Right cardiac atrium (tissue), 5 donors: Measurements from ENCODE around the gene COL4A2. TPM values are rescaled to one million over a fixed set of nuclear protein-coding genes. Genes with fewer than 3 reads are reported as not detected.
A peak's percentile ranks its signal among the peaks of the same experiment; 100 is the strongest.

Source experiments
- ATAC-seq, 2 donors: fragments of 200-7000 bp; cut with Tn5 transposase; one replicate each; pipeline versions ENCODE4 v1.8.0 to v1.9.1; 2020; ENCODE audit warnings: moderate library complexity in 2 of 2, mild to moderate bottlenecking in 1 of 2
- DNase-seq, 3 donors: peaks; one replicate each; pipeline ENCODE4 v3.0.0-alpha.2; 2020
- H3K27ac ChIP-seq: one replicate; pipeline ENCODE4 v1.5.1; 2013; ENCODE audit warnings: mild to moderate bottlenecking, low read length, control low read depth, moderate library complexity
- H3K27me3 ChIP-seq: one replicate; pipeline ENCODE4 v1.6.1; 2013; ENCODE audit not compliant: control insufficient read depth, insufficient read depth
- H3K4me1 ChIP-seq: one replicate; pipeline ENCODE4 v1.6.1; 2013; ENCODE audit warnings: low read length; ENCODE audit not compliant: control insufficient read depth, insufficient read depth
- H3K4me3 ChIP-seq: one replicate; pipeline ENCODE4 v1.5.1; 2013; ENCODE audit warnings: low read length, control low read depth
- H3K9me3 ChIP-seq: one replicate; pipeline ENCODE4 v1.6.1; 2013; ENCODE audit warnings: low read length; ENCODE audit not compliant: control insufficient read depth
- WGBS: extraction: QIAGEN DNeasy Blood & Tissue Kit; methylation state at CpG from one replicate; pipeline ENCODE4 v1.1.7; 2013; 5-methylcytosine and 5-hydroxymethylcytosine counted together
- intact Hi-C, 4 donors: fragments of 100-400 bp; cut with DNase I; formaldehyde crosslinking; loops; one replicate each; pipeline versions ENCODE4 v1.11.0 to v1.14.0; 2022 to 2023
- polyA plus RNA-seq: library from polyadenylated mRNA; stranded (reverse); fragments of 200-250 nt; gene quantifications from one replicate; pipeline ENCODE4 v1.2.3, GENCODE V29; 2013
- total RNA-seq, 4 donors: library from RNA; stranded (reverse); fragmentation: NEBNext Ultra II Directional; extraction: Animal tissue kit (Norgen Biotek cat#: 25700); gene quantifications; one replicate each; pipeline ENCODE4 v1.2.1, GENCODE V29; 2021
- donor health status: healthy with polysubstance abuse.
- donor health status: DM: no; HTN: yes; CAD: no.
- donor health status: DM: no; HTN: no; CAD: no.
- donor health status: DM: no; HTN: yes; CAD: no; lungs with severe emphysema.
- donor health status: DM: yes; HTN: yes; CAD: no.

Gene COL4A2
- total and polyA plus RNA-seq, 5 donors: 84.7 to 268 (median 103) TPM

- ATAC-seq: no peak
- Histone ChIP-seq H3K27me3 (no peaks in the 10 kb centered on the region), H3K9me3 (no peaks in the 10 kb centered on the region), H3K4me1 (no peaks in the 10 kb centered on the region), H3K27ac (no peak overlapping the region), H3K4me3 (no peak overlapping the region)
- intact Hi-C loops: loop anchor here in 1 of 4 donors (10.0 kb wide), 1 partner anchor 94 kb away; the partner anchor contains the start of gene RAB20
- WGBS: 62% methylated on average over 14 of the region's 14 CpGs
- DNase-seq: no peak
Observed at GRCh38 chr13:110470272-110471009, 163.4 kb downstream of the COL4A2 start.

GRCh38 chr13:110471156-110471832, 164.2 kb downstream of the COL4A2 start:
- DNase-seq (no peak), ATAC-seq (no peak)
- H3K4me1 ChIP-seq: no peaks in the 10 kb centered on the region
- 66% methylated on average over 14 of the region's 14 CpGs for WGBS
- no peak overlapping the region for H3K4me3 ChIP-seq
- no peaks in the 10 kb centered on the region for H3K27me3 ChIP-seq
- intact Hi-C loops: loop anchor here in 1 of 4 donors (10.0 kb wide), 1 partner anchor 94 kb away; the partner anchor contains the start of gene RAB20
- no peaks in the 10 kb centered on the region for H3K9me3 ChIP-seq
- no peak overlapping the region for H3K27ac ChIP-seq

GRCh38 chr13:110471833-110472162, 164.7 kb downstream of the COL4A2 start:
- 42% methylated on average over 6 of the region's 7 CpGs for WGBS
- intact Hi-C loops: loop anchor here in 1 of 4 donors (10.0 kb wide), 1 partner anchor 93 kb away; the partner anchor contains the start of gene RAB20
- H3K27ac ChIP-seq: no peak overlapping the region

GRCh38 chr13:110472904-110473563, 165.9 kb downstream of the COL4A2 start:
- DNase-seq: no peak
- intact Hi-C loops: loop anchor here in 1 of 4 donors (10.0 kb wide), 1 partner anchor 92 kb away; the partner anchor contains the start of gene RAB20
- Histone ChIP-seq H3K27me3 (no peaks in the 10 kb centered on the region), H3K4me3 (no peak overlapping the region), H3K9me3 (no peaks in the 10 kb centered on the region), H3K27ac (no peak overlapping the region), H3K4me1 (no peaks in the 10 kb centered on the region)
- WGBS: 94% methylated on average over 14 of the region's 14 CpGs
- ATAC-seq: no peak

More at GRCh38 chr13:110471833-110472162, 164.7 kb downstream of the COL4A2 start:
- peak; percentile 38 to 66 for ATAC-seq
- Histone ChIP-seq H3K27me3 (no peaks in the 10 kb centered on the region), H3K4me1 (no peaks in the 10 kb centered on the region), H3K4me3 (no peak overlapping the region), H3K9me3 (no peaks in the 10 kb centered on the region)
- DNase-seq: peak in 1 of 3 donors; percentile 46

GRCh38 chr13:110474713-110475112, 167.6 kb downstream of the COL4A2 start:
- WGBS: 92% methylated on average over 21 of the region's 21 CpGs
- Histone ChIP-seq H3K27me3 (no peaks in the 10 kb centered on the region), H3K27ac (no peak overlapping the region), H3K9me3 (no peaks in the 10 kb centered on the region), H3K4me1 (no peaks in the 10 kb centered on the region), H3K4me3 (no peak overlapping the region)
- ATAC-seq (no peak), DNase-seq (no peak)
- intact Hi-C loops: loop anchor here in 1 of 4 donors (10.0 kb wide), 1 partner anchor 90 kb away; the partner anchor contains the start of gene RAB20

- Histone ChIP-seq H3K9me3 (no peaks in the 10 kb centered on the region), H3K27me3 (no peaks in the 10 kb centered on the region), H3K27ac (no peak overlapping the region), H3K4me1 (no peaks in the 10 kb centered on the region), H3K4me3 (no peak overlapping the region)
- WGBS: 81% methylated on average over 9 of the region's 9 CpGs
- DNase-seq (no peak), ATAC-seq (no peak)
- intact Hi-C loops: loop anchor here in 1 of 4 donors (10.0 kb wide), 1 partner anchor 90 kb away; the partner anchor contains the start of gene RAB20
Observed at GRCh38 chr13:110475117-110475516, 168.0 kb downstream of the COL4A2 start.

GRCh38 chr13:110475550-110476219, 168.6 kb downstream of the COL4A2 start:
- H3K27ac ChIP-seq: no peak overlapping the region
- H3K9me3 ChIP-seq: no peaks in the 10 kb centered on the region
- H3K4me3 ChIP-seq: no peak overlapping the region
- H3K27me3 ChIP-seq: no peaks in the 10 kb centered on the region
- 82% methylated on average over 18 of the region's 18 CpGs for WGBS
- intact Hi-C loops: loop anchor here in 1 of 4 donors (10.0 kb wide), 1 partner anchor 89 kb away; the partner anchor contains the start of gene RAB20
- no peaks in the 10 kb centered on the region for H3K4me1 ChIP-seq
- DNase-seq (no peak), ATAC-seq (peak in 1 of 2 donors; percentile 19)

GRCh38 chr13:110476220-110476617, 169.1 kb downstream of the COL4A2 start:
- Histone ChIP-seq H3K9me3 (no peaks in the 10 kb centered on the region), H3K27me3 (no peaks in the 10 kb centered on the region), H3K27ac (no peak overlapping the region), H3K4me3 (no peak overlapping the region), H3K4me1 (no peaks in the 10 kb centered on the region)
- peak in 1 of 2 donors; percentile 9 for ATAC-seq
- intact Hi-C loops: loop anchor here in 1 of 4 donors (10.0 kb wide), 1 partner anchor 89 kb away; the partner anchor contains the start of gene RAB20
- DNase-seq: no peak
- 71% methylated on average over 12 of the region's 12 CpGs for WGBS

- H3K4me1 ChIP-seq: no peaks in the 10 kb centered on the region
- H3K27me3 ChIP-seq: no peaks in the 10 kb centered on the region
- H3K4me3 ChIP-seq: no peak overlapping the region
- WGBS: 55% methylated on average over 4 of the region's 4 CpGs
- no peak for DNase-seq
- ATAC-seq: peak in 1 of 2 donors; percentile 32
- intact Hi-C loops: loop anchor here in 1 of 4 donors (10.0 kb wide), 1 partner anchor 87 kb away; the partner anchor contains the start of gene RAB20
- H3K9me3 ChIP-seq: no peaks in the 10 kb centered on the region
- H3K27ac ChIP-seq: no peak overlapping the region
Observed at GRCh38 chr13:110477706-110478245, 170.7 kb downstream of the COL4A2 start.
